Activated T-cell treated with anti-CD3 and anti-CD28 coated beads, Interleukin-2, amount 50 U/mL, for 1 hour (primary cell): Measurements from ENCODE around the gene MAP9.
"Not testable (repeated sequence)": the region's sequence is repeated elsewhere in the genome, so short reads cannot be mapped to it uniquely, and the experiment has no call there.

Experiments
- DNase-seq: peaks from one replicate; pipeline ENCODE4 v3.0.0-alpha.2; 2020

The MAP9 gene

GRCh38 chr4:155376387-155377268 lies at the start of gene MAP9:
Gene MAP9 (minus strand): TSS chr4:155376965. CDS start chr4:155375850, 1,115 bp downstream.
- peak; percentile 81 for DNase-seq

GRCh38 chr4:155424778-155425177 lies 48.0 kb upstream of the MAP9 start:
- DNase-seq: not testable (repeated sequence)

- DNase-seq: no peak
These were observed 46.9 kb upstream of the MAP9 start for GRCh38 chr4:155423671-155424070.

- no peak for DNase-seq
These were observed 42.5 kb upstream of the MAP9 start for GRCh38 chr4:155419266-155419665.

- no peak for DNase-seq
These were observed 38.9 kb upstream of the MAP9 start for GRCh38 chr4:155415662-155416061.

- DNase-seq: no peak
These were observed 36.7 kb upstream of the MAP9 start for GRCh38 chr4:155413451-155413850.

- no peak for DNase-seq
These were observed 34.8 kb upstream of the MAP9 start for GRCh38 chr4:155411546-155411945.

- DNase-seq: no peak
These were observed 32.0 kb upstream of the MAP9 start for GRCh38 chr4:155408796-155409195.

- no peak for DNase-seq
These were observed 30.7 kb upstream of the MAP9 start for GRCh38 chr4:155407480-155407879.

GRCh38 chr4:155405059-155405458 lies 28.3 kb upstream of the MAP9 start:
- no peak for DNase-seq

GRCh38 chr4:155403886-155404285 lies 27.1 kb upstream of the MAP9 start:
- no peak for DNase-seq

GRCh38 chr4:155402941-155403340 lies 26.2 kb upstream of the MAP9 start:
- no peak for DNase-seq

GRCh38 chr4:155400893-155401292 lies 24.1 kb upstream of the MAP9 start:
- no peak for DNase-seq

- no peak for DNase-seq
These were observed 23.4 kb upstream of the MAP9 start for GRCh38 chr4:155399974-155400697.

- no peak for DNase-seq
These were observed 15.9 kb upstream of the MAP9 start for GRCh38 chr4:155392481-155393184.

GRCh38 chr4:155391932-155392331 lies 15.2 kb upstream of the MAP9 start:
- DNase-seq: no peak

GRCh38 chr4:155388162-155388561 lies 11.4 kb upstream of the MAP9 start:
- DNase-seq: no peak

- DNase-seq: no peak
These were observed 6.8 kb upstream of the MAP9 start for GRCh38 chr4:155383541-155383940.

GRCh38 chr4:155377276-155377675 lies 511 bp upstream of the MAP9 start:
- DNase-seq: no peak

GRCh38 chr4:155371432-155372043 lies 5.2 kb downstream of the MAP9 start:
- DNase-seq: no peak

GRCh38 chr4:155367608-155368007 lies 9.2 kb downstream of the MAP9 start:
- no peak for DNase-seq

GRCh38 chr4:155353923-155354540 lies 22.7 kb downstream of the MAP9 start:
- DNase-seq: peak; percentile 27

GRCh38 chr4:155342142-155342541 lies 34.6 kb downstream of the MAP9 start:
- no peak for DNase-seq
